ENCODE data around the gene WNT7B.

GRCh38 chr22:45916515-45916914 is 60.4 kb downstream of the WNT7B start:
- TF ChIP-seq GATA3 (IDR thresholded peaks at IDR 0.05; ENCODE audit: low read depth, low read length) (no peak), GATA2 (IDR thresholded peaks at IDR 0.05; ENCODE audit: low read depth, low read length) (no peak)

Data from SH-SY5Y (cell line).